AG04449 (cell line): Measurements from ENCODE around the gene UCK1.

Experiments
- CTCF ChIA-PET: fragments of 350-600 bp; formaldehyde crosslinking; extraction: SDS; loops from one replicate; lab custom pipeline; 2021; ENCODE audit warnings: antibody characterized with exemption; lab: Yijun Ruan, JAX
- POLR2A ChIA-PET: fragments of 400-600, 350-600 bp; formaldehyde crosslinking; extraction: SDS; loops from one replicate; lab custom pipeline; 2020; ENCODE audit warnings: antibody characterized with exemption, inconsistent platforms; lab: Yijun Ruan, JAX
- DNase-seq: peaks from one replicate; pipeline ENCODE4 v3.0.0-alpha.2; 2010; ENCODE audit warnings: low read depth, low spot score
- H3K4me3 ChIP-seq: 2 replicates; pipeline ENCODE4 v1.5.1; 2011; ENCODE audit warnings: low read depth, mild to moderate bottlenecking, control low read depth, low read length
- TF ChIP-seq, protein P1 (sequence below): IDR thresholded peaks from one replicate; pipeline ENCODE4 v1.5.1; 2011; ENCODE audit warnings: mild to moderate bottlenecking, moderate library complexity, low read length, control low read depth, inconsistent platforms; ENCODE audit not compliant: insufficient read depth; ENCODE audit errors: missing control alignments

Gene UCK1

GRCh38 chr9:131484051-131484445 lies 47.0 kb downstream of the UCK1 start:
- no peak overlapping the region for H3K4me3 ChIP-seq
- CTCF ChIA-PET: interaction anchor here (12.9 kb wide), 1 partner anchor 135 kb away, joined by 119 read pairs; no protein-coding TSS in a partner anchor
- TF ChIP-seq, protein P1, sequence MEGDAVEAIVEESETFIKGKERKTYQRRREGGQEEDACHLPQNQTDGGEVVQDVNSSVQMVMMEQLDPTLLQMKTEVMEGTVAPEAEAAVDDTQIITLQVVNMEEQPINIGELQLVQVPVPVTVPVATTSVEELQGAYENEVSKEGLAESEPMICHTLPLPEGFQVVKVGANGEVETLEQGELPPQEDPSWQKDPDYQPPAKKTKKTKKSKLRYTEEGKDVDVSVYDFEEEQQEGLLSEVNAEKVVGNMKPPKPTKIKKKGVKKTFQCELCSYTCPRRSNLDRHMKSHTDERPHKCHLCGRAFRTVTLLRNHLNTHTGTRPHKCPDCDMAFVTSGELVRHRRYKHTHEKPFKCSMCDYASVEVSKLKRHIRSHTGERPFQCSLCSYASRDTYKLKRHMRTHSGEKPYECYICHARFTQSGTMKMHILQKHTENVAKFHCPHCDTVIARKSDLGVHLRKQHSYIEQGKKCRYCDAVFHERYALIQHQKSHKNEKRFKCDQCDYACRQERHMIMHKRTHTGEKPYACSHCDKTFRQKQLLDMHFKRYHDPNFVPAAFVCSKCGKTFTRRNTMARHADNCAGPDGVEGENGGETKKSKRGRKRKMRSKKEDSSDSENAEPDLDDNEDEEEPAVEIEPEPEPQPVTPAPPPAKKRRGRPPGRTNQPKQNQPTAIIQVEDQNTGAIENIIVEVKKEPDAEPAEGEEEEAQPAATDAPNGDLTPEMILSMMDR: no peak
- POLR2A ChIA-PET: no interaction called here
- no peak for DNase-seq

- CTCF ChIA-PET: interaction anchor here (12.9 kb wide), 1 partner anchor 134 kb away, joined by 119 read pairs; no protein-coding TSS in a partner anchor
Observed at GRCh38 chr9:131483319-131484050, 47.6 kb downstream of the UCK1 start.

GRCh38 chr9:131482343-131483006 lies 48.6 kb downstream of the UCK1 start:
- TF ChIP-seq, protein P1: no peak
- DNase-seq: no peak
- H3K4me3 ChIP-seq: no peak overlapping the region
- CTCF ChIA-PET: interaction anchor here (0.9 to 12.9 kb wide), 3 partner anchors 8 to 133 kb away, joined by 3 to 119 read pairs (median 3); no protein-coding TSS in a partner anchor
- POLR2A ChIA-PET: no interaction called here

More at GRCh38 chr9:131483319-131484050, 47.6 kb downstream of the UCK1 start:
- no peak overlapping the region for H3K4me3 ChIP-seq
- TF ChIP-seq, protein P1: no peak
- no peak for DNase-seq
- POLR2A ChIA-PET: no interaction called here

DNA sequence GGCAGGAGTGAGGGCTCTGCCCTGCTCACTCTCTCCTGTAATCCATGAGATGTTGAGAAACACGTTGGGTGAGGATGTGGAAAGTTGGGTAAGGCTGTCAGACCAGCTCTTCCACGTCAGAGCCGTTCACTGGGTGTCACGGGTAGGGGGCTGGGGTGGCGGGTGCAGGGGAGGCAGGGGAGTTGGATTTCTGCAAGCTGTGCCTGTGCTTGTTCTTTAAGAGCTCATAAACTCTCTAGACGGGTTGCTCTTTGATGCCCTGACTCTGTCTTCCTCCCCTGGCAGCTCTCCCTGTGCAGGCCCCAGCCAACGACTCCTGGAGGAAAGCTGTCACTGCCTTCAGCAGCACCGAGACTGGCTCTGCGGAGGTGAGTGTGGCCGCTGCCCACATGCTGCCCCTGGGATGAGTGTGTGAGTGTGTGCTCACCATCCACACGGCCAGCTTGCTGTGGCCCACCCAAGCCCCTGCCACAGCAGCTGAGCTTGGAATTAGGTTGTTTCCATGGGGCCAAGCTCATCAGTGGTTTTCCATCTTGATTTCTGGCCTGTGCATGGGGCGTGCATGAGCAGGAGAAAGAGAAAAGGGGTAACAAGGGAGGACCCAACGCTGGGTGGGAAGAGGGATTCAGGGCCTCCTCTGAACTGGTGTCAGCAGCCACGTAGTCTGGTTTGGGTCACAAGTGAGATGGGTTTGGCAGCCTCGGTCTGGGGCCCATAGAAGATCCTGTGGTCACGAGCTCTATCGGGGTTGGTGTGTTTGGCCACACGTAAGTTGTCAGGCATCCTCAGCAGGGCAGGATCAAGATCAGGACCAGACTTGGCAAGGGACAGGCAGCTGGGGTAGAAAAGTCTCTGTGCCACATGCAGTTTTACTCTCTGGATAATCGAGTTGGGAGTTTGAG lies 49.4 kb downstream of the UCK1 start:
- TF ChIP-seq, protein P1: no peak
- no peak for DNase-seq
- CTCF ChIA-PET: interaction anchor here (0.7 to 12.9 kb wide), 8 partner anchors 8 to 145 kb away, joined by 3 to 119 read pairs (median 3); no protein-coding TSS in a partner anchor
- no peak overlapping the region for H3K4me3 ChIP-seq
- POLR2A ChIA-PET: no interaction called here

DNA sequence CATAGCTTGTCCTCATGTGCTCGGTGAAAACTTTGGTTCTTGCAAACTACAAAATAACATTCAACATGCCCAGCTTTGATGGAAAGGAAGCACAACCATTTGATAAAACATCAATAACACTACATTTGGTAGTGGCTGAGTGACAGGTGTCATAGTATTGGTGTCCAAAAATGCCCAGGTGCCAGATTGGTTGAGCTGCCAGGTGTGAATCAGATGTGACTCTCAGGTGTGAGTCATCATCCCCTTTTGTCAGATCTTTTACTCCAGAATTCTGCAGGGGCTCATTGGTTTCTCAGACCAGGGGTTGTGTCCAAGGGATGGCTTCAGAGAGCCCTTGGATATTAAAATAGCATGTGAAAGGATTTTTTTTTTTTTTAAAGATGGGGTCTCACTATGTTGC lies 50.8 kb downstream of the UCK1 start:
- ChIA-PET CTCF (interaction anchor here (0.9 to 12.9 kb wide), 10 partner anchors 10 to 260 kb away, joined by 3 to 119 read pairs (median 6); partner anchors contain the start of gene RAPGEF1), POLR2A (no interaction called here)
- TF ChIP-seq, protein P1: no peak
- no peak overlapping the region for H3K4me3 ChIP-seq
- DNase-seq: no peak
